Activated CD8-positive, alpha-beta memory T cell treated with anti-CD3 and anti-CD28 coated beads for 4 hours (primary cell): ENCODE measurements around the gene HOXB6.

ENCODE experiments used
- DNase-seq, 2 donors: peaks; one replicate each; pipeline ENCODE4 v3.0.0-alpha.2; 2020; ENCODE audit warnings: low read depth in 2 of 2

HOXB6 gene

GRCh38 chr17:48565925-48566710, 38.7 kb downstream of the HOXB6 start:
- DNase-seq: no peak

GRCh38 chr17:48565022-48565554, 39.7 kb downstream of the HOXB6 start:
- DNase-seq: no peak

GRCh38 chr17:48564188-48565021, 40.4 kb downstream of the HOXB6 start:
- DNase-seq: no peak

DNA sequence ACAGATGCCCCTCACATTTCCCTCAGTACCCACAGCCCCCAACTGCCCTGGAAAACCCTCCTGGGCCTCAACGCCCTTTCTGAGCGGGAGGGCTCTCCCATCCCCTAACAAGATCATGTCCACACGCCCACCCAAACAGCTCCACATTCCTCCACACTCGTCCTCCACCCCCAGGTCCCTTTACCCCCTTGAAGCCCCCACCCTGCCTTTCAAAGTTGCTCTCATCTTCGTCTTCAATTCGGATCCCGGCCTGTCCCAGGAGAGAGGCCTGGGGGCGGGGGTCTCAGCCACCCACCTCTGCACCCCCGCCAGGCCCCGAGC, 41.0 kb downstream of the HOXB6 start:
- no peak for DNase-seq

GRCh38 chr17:48563385-48563838, 41.4 kb downstream of the HOXB6 start:
- no peak for DNase-seq

DNA sequence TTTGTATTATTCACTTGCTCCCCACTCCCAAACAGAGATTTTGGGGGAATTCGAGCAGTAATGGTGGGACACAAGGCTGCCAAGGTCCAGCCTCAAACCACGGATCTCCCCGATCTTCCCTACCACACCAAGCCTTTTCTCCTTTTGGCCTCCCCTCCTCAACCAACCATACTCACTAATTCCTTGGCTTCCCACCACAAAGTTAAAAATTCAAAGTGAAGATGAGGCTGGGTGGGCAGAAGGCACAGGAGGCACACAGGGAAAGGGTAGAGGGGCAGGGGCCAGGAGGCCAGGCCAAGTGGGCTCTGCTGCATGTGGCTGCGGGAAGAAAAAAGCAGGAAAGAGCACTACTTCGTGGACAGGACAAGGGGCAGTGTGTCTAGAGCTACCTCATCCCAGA, 41.9 kb downstream of the HOXB6 start:
- no peak for DNase-seq

- DNase-seq: no peak
Measured at GRCh38 chr17:48561884-48562810, 42.6 kb downstream of the HOXB6 start.

DNA sequence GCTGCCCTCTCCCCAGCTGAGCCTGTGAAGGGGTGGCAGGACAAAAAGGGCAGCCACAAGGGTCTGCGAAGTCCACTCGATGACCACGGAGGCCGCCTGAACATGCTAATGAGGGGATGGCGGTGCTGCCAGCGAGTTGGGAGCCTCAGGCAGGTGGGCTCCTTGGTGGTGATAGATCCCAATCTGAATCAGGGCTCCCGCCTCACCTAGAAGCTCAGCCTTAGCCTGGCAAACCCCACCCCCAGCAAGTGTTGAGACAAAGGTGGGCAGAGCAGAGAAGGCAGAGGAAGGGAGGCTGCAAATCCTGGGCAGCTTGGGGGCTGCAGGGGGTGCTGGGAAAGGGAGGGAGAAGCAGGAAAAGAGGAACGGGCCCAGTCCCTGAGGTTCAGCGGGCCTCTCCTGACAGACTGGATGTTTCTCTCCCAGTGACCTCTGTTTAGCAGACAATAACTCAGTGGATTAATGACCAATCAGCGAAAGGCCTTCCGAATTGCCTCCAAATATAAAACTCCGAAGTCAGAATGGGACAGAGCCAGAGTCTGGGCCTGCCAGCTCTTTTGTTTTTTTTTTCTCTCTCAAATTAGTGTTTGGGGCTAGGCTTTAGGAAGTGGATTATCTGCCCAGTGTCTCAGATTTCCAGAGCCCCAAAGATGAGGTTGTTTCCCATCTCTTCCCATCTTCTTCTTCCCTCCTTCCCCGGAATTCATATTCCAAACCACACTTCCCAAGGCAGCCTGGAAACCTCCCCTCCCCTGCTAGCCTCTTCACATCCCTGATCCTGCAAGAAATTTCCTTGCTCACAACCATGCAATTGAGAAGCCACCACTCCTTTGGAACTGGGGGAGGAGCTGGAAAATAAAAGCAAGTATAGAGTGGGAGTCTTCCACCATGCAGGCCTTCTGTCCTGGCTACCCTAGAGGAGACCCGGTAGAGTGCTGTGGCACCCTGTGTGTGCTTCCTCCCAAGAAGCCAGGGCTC, 44.7 kb downstream of the HOXB6 start:
- no peak for DNase-seq

GRCh38 chr17:48559122-48559839, 45.5 kb downstream of the HOXB6 start:
- no peak for DNase-seq

- DNase-seq: no peak
Measured at GRCh38 chr17:48558831-48559121, 46.0 kb downstream of the HOXB6 start.

DNA sequence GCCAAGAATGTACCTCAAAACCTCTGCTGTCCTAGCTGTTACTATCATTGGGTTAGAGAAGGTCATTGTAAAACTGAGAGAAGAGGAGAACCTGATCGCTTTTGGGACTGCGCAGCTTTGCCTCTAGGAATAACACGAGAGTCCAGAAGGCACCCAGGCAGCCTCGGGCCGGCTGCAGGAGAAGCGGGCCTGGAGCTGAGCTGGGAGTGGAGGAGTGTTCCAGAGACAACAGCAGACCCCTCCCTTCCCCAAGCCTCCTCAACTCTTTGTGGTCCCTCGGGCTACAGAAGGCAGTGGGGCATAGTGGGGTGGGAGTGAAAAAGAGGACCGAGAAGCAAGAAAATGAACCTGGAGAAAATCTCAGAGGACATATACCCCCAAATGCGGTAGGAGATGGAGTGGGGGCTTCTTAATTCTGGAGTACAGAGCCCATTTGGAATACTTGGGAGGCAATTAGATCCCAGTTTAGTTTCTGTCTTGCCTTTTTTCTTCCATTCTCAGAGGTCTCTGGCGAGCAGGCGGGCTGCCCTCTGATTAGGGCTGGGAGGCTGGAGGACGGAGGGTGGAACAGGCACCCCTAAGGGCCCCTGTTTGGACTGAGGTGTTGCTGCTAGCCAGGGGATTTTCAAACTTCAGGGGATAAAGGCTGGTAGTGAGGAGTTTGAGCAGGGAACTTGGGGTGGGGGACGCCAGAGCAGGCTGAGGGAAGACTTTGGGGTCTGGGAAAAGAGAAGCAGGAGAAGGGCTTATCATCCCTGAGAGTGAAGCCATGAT, 46.5 kb downstream of the HOXB6 start:
- no peak for DNase-seq

DNA sequence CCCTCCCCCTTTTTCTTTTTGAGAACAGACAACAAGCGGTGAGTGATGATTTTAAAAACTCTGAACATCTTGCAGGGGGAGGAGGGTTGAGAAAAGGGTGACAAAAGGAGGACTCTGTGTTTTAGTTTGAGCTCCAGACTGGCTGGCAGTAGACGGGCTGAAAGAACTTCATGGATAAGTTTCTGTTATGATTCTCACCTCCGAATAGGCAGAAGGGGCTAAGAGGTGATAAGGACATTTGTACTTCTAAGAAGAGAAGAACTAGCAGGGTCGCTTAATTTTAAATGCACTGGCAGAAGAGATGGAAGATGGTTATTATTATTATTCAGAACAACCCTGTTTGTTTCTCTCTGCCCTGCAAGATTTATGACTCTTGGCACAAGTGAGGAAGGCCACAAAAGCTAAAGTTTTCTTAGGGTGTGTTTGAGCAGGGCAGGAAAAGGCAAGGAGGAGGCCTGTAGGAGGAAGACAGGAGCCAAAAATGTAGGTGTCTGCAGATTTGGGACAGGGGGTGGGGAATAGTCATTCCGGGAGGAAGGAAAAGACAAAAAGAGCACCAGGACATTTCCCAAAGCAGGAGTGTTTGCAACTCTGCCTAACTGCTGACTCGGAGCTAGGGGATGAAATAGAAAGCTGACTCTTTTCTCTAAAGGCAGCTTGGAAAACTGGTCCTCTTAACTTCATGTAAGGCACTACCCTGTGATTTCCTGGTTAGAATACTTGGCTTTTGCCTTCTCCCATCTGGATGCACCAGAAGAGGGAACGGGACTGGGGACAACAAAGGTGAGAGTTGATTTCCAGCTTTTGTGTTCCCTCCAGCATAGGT, 48.0 kb downstream of the HOXB6 start:
- DNase-seq: no peak

- DNase-seq: no peak
Measured at GRCh38 chr17:48556229-48556575, 48.6 kb downstream of the HOXB6 start.

GRCh38 chr17:48555258-48556228, 49.2 kb downstream of the HOXB6 start:
- no peak for DNase-seq

DNA sequence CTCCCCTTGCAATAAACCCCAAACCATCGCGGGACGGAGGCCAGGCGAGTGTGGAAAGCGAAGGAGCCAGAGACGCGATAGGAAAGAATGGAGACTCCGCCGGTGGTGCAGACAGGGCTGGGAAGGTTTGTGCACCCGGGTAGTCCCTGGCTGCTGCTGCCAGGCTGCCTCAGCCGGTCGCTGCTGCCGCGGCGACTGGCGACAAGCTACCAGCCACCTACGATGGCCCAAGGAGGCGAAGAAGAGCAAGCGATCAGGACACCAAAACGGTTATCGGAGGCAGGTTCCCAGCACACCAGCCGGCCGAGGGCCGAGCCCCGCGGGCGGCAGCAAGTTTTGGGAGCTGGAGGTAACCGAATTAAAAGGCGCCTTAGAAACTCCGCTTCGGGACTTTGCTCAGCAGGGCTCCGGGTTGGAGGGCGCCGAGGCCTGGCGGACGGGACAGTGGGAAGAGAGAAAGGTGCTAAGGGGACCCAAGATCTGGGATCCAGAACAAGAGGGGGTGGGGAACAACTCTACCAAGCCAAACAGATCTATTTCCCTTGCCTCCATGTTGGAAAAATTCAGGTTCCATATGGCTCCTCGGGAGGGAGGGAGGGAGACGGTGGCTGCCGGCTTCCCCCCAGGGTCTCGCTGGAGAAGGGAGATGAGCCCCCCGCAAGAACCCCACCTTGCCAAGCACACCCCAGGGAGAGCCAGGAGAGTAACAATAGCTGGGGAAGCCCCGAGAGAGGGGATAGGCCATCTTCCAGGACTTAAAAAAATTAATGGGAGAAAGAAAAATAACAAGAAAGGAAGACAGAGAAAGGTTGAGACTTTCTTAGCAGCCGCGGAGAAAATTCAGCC, 50.2 kb downstream of the HOXB6 start:
- no peak for DNase-seq

DNA sequence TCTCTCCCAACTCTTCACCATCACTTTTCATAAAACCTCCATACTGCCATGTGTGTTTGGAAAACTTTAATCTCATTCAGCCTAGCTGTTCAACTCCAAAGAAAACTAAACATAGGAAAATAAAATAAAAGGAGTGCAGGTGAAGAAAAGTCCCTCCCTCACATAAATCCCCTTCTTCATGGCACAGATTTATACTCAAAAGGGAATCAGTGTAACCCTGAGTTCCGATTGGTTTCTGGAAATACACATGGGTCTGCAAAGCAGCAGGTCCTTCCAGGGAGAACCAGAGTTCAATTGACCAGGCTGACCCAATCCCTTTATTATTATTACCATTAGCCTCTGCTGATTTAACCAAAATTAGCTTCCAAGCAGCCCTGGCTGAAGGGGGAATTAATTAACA, 51.0 kb downstream of the HOXB6 start:
- no peak for DNase-seq

DNA sequence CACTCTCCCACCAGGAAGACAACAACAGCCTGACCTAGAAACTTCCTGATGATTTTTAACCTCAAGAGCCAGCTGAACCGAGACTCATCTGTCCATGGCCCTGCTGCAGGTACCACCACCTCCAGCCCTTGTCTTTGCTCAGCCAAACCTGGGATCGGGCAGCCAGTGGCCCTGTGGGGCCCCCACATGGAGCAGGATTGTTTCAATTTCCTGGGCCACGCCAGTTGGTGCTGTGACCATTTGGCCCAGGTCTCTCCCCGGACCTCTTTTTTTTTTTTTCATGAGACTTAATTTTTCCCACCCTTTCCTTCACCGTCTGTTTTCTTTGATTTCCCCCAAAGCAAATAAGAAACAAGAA, 51.6 kb downstream of the HOXB6 start:
- DNase-seq: no peak
